Spleen (tissue), 11 donors: ENCODE data around the gene VEGFB. TPM values are rescaled to one million over a fixed set of nuclear protein-coding genes. Genes with fewer than 3 reads are reported as not detected.

Source experiments
- DNase-seq: peaks from one replicate; pipeline ENCODE4 v3.0.0-alpha.2; 2020
- H3K27ac ChIP-seq, 8 donors: fragments of 200-600 bp; sonication (generic) in 7 of 8; 1 replicate in 4 of 8; 2 replicates in 4 of 8; pipeline versions ENCODE4 v1.5.0 to v1.8.0; 2016 to 2021; ENCODE audit warnings: inconsistent platforms in 4 of 8, mild to moderate bottlenecking in 4 of 8, moderate library complexity in 1 of 8
- H3K27me3 ChIP-seq, 7 donors: fragments of 200-600 bp; sonication (generic) in 6 of 7; replicated peaks in 1 of 7; 1 replicate in 4 of 7; 2 replicates in 3 of 7; pipeline versions ENCODE4 v1.5.0 to v1.8.0; 2016 to 2021; ENCODE audit warnings: inconsistent platforms in 3 of 7, mild to moderate bottlenecking in 1 of 7
- H3K36me3 ChIP-seq, 6 donors: fragments of 200-600 bp; sonication (generic) in 5 of 6; 1 replicate in 4 of 6; 2 replicates in 2 of 6; pipeline versions ENCODE4 v1.5.0 to v1.8.0; 2016 to 2021; ENCODE audit warnings: inconsistent platforms in 2 of 6
- H3K4me1 ChIP-seq, 6 donors: fragments of 200-600 bp; sonication (generic) in 5 of 6; 1 replicate in 3 of 6; 2 replicates in 3 of 6; pipeline versions ENCODE4 v1.5.0 to v1.8.0; 2016 to 2021; ENCODE audit warnings: inconsistent platforms in 3 of 6
- H3K4me3 ChIP-seq, 8 donors: fragments of 200-600 bp; sonication (generic) in 7 of 8; 1 replicate in 4 of 8; 2 replicates in 4 of 8; pipeline versions ENCODE4 v1.5.0 to v1.8.0; 2016 to 2021; ENCODE audit warnings: inconsistent platforms in 4 of 8, mild to moderate bottlenecking in 4 of 8, moderate library complexity in 2 of 8
- H3K9me3 ChIP-seq, 8 donors: fragments of 200-600 bp; sonication (generic) in 7 of 8; 1 replicate in 4 of 8; 2 replicates in 4 of 8; pipeline versions ENCODE4 v1.5.0 to v1.8.0; 2016 to 2021; ENCODE audit warnings: inconsistent platforms in 4 of 8
- CTCF ChIP-seq, 11 experiments: fragments of 200-600 bp in 7 of 11; fragments of 450-650 bp in 4 of 11; sonication (generic) in 4 of 11; IDR thresholded peaks in 8 of 11; conservative IDR thresholded peaks in 3 of 11; 1 replicate in 7 of 11; 2 replicates in 4 of 11; pipeline versions ENCODE4 v1.4.0 to v1.8.0; 2016 to 2021; ENCODE audit warnings: antibody characterized with exemption in 11 of 11, inconsistent platforms in 4 of 11, mild to moderate bottlenecking in 1 of 11
- POLR2A ChIP-seq, 3 donors: fragments of 450-650 bp; IDR thresholded peaks; one replicate each; pipeline ENCODE4 v1.5.1; 2017; ENCODE audit warnings: antibody characterized with exemption in 3 of 3, mild to moderate bottlenecking in 1 of 3
- POLR2AphosphoS5 ChIP-seq, 3 donors: sonication (generic); formaldehyde crosslinking; IDR thresholded peaks; one replicate each; pipeline ENCODE4 v1.5.1; 2017; ENCODE audit warnings: antibody characterized with exemption in 3 of 3
- WGBS, 5 donors: extraction: QIAGEN DNeasy Blood & Tissue Kit in 3 of 5; methylation state at CpG; one replicate each; pipeline versions ENCODE4 v1.1.5 to v1.1.7; 2013 to 2018; 5-methylcytosine and 5-hydroxymethylcytosine counted together
- intact Hi-C: fragments of 100-400 bp; cut with DNase I; formaldehyde crosslinking; loops from one replicate; pipeline ENCODE4 v1.15.0; 2023; ENCODE audit warnings: low total_unique reads
- polyA plus RNA-seq, 3 donors: library from polyadenylated mRNA; stranded (reverse); fragments of 200-250 nt; gene quantifications; one replicate each; pipeline ENCODE4 v1.2.1, GENCODE V29; 2013
- total RNA-seq, 7 donors: library from RNA; depleted of rRNA in 3 of 7; stranded (reverse); fragments of >200 nt in 3 of 7; fragmentation: NEBNext Ultra II Directional in 4 of 7; extraction: Animal tissue kit (Norgen Biotek cat#: 25700) in 4 of 7; gene quantifications; one replicate each; pipeline versions ENCODE4 v1.1.0 to v1.2.1, GENCODE V29; 2016 to 2021
- donor health status: healthy with polysubstance abuse.
- donor health status: DM: no; HTN: no; CAD: no; lungs with moderate emphysema.
- donor health status: DM: no; HTN: no; CAD: no.
- donor health status: Bipolar disorder and iron deficiency.
- donor health status: healthy.
- donor health status: DM: no; HTN: no; CAD: no.
- donor health status: DM: yes; HTN: yes; CAD: no.

The VEGFB gene
- total and polyA plus RNA-seq, 10 donors = 38.3 to 103 (median 84.4) TPM

GRCh38 chr11:64249038-64249437 lies 14.7 kb downstream of the VEGFB start:
- intact Hi-C loops = no loop called here
- peaks cover 0 to 10% (median 1%) of the 10 kb centered on the region in 6 donors for H3K36me3 ChIP-seq
- no peaks in the 10 kb centered on the region for H3K27me3 ChIP-seq
- peaks cover 20 to 83% (median 63%) of the 10 kb centered on the region in 6 donors for H3K4me1 ChIP-seq
- no peak overlapping the region for H3K27ac ChIP-seq
- H3K4me3 ChIP-seq = no peak overlapping the region
- TF ChIP-seq POLR2A (IDR thresholded peaks at IDR 0.05) (no peak), POLR2AphosphoS5 (IDR thresholded peaks at IDR 0.05) (no peak), CTCF (IDR thresholded peaks at IDR 0.05 in 8 of 11, conservative IDR thresholded peaks at IDR 0.05 in 3 of 11) (no peak)
- 83 to 95% (median 93%) methylated on average over 1 to 4 of the region's 4 CpGs for WGBS, 5 donors
- H3K9me3 ChIP-seq = no peaks in the 10 kb centered on the region
- no peak for DNase-seq

- Histone ChIP-seq H3K36me3 (peaks cover 0 to 10% (median 0%) of the 10 kb centered on the region in 6 donors), H3K27ac (no peak overlapping the region), H3K4me1 (peaks cover 20 to 83% (median 62%) of the 10 kb centered on the region in 6 donors), H3K27me3 (no peaks in the 10 kb centered on the region), H3K4me3 (no peak overlapping the region), H3K9me3 (no peaks in the 10 kb centered on the region)
- DNase-seq = no peak
- intact Hi-C loops = no loop called here
- no peak for TF ChIP-seq CTCF (IDR thresholded peaks at IDR 0.05 in 8 of 11, conservative IDR thresholded peaks at IDR 0.05 in 3 of 11)
- 73 to 91% (median 85%) methylated on average over 6 to 8 of the region's 8 CpGs for WGBS, 5 donors
Measured at GRCh38 chr11:64249563-64250414, 15.4 kb downstream of the VEGFB start.

GRCh38 chr11:64250415-64251015 lies 16.1 kb downstream of the VEGFB start:
- Histone ChIP-seq H3K36me3 (peaks cover 0 to 15% (median 5%) of the 10 kb centered on the region in 6 donors), H3K9me3 (no peaks in the 10 kb centered on the region), H3K27me3 (no peaks in the 10 kb centered on the region), H3K4me3 (peak overlapping the region in 7 of 8 donors; percentile 31 to 96 (median 80)), H3K4me1 (peaks cover 13 to 78% (median 55%) of the 10 kb centered on the region in 6 donors), H3K27ac (peak overlapping the region in 3 of 8 donors; percentile 82 to 85 (median 82))
- TF ChIP-seq CTCF (IDR thresholded peaks at IDR 0.05 in 8 of 11, conservative IDR thresholded peaks at IDR 0.05 in 3 of 11) (no peak), POLR2A (IDR thresholded peaks at IDR 0.05) (no peak), POLR2AphosphoS5 (IDR thresholded peaks at IDR 0.05) (no peak)
- intact Hi-C loops = no loop called here
- WGBS, 5 donors = 12 to 30% (median 29%) methylated on average over 10 to 13 of the region's 13 CpGs
- DNase-seq = no peak
